Cerebellar nuclear complex (tissue), 1 donor: ENCODE results near the gene SLC30A7.
"Not testable (repeated sequence)": the region's sequence is repeated elsewhere in the genome, so short reads cannot be mapped to it uniquely, and the experiment has no call there.

Source experiments
- DNase-seq, 2 experiments: peaks; one replicate each; lab custom pipeline; 2025; lab: John Stamatoyannopoulos, UW

The SLC30A7 gene, protein sequence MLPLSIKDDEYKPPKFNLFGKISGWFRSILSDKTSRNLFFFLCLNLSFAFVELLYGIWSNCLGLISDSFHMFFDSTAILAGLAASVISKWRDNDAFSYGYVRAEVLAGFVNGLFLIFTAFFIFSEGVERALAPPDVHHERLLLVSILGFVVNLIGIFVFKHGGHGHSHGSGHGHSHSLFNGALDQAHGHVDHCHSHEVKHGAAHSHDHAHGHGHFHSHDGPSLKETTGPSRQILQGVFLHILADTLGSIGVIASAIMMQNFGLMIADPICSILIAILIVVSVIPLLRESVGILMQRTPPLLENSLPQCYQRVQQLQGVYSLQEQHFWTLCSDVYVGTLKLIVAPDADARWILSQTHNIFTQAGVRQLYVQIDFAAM

DNA sequence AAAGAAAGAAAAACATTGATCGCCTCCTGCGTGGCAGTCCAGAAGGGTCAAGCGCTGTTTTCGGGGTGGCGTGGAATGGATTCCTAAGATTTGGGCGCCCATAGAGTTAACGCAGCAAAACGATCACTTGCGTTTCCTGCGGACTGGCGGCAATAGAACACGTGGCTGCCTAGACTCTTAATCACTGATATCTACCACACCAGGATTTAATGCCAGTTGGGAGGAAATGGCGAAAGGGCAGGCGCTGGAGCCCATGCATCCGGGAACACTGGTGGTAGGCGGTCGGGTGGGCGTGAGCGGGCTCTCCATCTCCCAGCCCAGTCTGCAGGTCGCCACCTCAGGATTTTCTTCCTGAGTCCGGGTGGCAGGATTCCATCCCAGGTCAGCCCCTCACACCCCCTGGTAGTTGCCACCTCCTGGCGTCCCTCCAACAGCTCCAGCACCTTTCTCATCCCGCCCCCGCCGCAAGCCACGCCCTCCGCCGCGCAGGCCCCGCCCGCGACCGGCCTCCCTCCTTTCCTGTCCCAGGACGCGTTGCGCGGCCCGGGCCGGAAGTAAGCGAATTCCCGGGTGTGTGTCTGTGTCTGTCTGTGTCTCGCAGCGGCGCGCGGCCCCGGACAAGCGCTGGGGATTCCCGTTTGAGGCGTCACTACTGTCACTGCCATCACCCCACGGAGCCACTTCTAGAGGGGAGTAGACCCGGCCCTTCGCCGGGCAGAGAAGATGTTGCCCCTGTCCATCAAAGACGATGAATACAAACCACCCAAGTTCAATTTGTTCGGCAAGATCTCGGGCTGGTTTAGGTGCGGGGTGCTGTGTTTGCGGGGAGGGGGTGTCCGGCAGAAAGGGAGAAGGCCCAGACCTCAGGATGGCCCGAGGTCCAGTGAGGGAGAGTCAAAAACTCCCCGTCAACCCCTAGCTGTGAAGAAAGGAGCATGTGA lies at the start of gene SLC30A7:
Gene SLC30A7, plus strand, starts transcription at position 551 of the 941 bp plus-strand sequence. Its CDS starts 173 bp downstream, at position 724.
- DNase-seq, result peak; percentile 12 to 58

DNA sequence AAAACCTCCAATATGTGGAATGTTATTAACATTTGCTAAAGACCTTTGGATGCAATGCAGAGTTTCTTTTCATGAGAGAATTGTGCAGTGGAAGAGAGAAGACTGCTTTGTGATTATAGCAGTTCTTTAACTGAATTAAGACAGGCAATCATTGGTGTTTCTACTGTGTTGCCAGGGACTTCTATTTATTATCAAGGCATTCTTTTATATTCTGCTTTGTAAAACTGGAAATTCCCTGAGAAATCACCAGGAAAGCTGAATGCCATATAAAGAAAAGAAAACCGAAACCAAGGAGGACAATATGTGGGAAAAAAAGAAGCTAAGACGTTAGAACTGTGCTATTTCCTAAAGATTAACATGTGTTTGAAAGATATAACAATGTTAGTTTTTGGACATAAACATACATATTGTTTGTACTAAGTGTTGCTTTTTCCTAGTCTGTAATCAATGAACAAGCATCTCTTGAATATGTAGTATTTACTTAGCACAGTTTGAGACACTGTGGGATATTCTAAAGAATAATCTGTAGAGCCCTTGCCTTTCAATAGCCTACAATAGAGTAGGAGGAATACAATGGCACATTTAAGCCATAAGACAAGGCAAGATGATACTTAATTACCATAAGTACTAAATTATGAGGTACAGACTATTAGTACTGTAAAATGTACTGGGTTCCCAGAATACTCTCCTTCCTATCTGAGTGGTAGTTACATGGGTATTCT lies 48.4 kb upstream of the SLC30A7 start:
- no peak for DNase-seq

DNA sequence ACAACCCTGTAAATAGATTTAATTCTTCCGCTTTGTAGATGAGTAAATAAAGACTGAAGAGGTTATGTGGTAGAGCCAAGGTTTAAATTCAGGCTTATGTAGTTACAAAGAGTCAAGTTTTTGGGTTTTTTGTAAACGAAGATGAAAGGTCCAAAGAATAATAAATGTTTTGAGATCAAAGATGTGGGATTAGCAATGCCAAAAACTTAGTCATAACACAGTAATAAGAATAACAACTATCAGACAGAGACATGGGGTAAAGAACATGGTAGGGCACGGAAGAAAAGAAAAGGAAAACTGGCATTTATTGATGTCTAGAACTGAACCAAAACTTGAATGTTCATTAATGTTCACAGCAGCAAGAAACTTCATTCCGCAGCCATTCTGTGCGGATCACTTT lies 44.2 kb upstream of the SLC30A7 start:
- no peak for DNase-seq

DNA sequence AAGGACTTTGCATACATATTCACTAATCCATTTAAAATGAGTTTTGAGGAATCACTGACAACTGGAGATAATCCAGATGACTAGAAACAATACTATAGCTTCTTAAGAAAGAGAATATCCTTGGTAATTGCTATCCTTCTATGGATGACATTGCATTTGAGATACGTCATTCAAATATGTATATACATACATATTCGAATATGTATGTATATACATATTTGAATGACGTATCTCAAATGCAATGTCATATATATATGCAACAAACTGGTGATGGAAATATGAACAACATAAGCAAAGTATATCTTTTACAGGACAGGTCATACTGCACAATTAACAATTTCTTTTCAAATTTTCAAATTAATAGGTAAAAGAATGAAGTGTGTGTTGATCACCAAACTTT lies 42.9 kb upstream of the SLC30A7 start:
- DNase-seq, result no peak

DNA sequence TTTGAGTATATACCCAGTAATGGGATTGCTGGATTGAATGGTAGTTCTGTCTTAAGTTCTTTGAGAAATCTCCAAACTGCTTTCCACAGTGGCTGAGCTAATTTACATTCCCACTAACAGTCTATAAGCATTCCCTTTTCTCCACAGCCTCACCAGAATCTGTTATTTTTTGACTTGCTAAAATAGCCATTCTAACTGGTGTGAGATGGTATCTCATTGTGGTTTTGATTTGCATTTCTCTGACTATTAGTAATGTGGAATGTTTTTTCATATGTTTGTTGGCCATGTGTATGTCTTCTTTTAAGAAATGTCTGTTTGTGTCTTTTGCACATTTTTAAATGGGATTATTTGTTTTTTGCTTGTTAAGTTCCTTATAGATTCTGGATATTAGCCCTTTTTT lies 40.8 kb upstream of the SLC30A7 start:
- DNase-seq, result not testable (repeated sequence)

DNA sequence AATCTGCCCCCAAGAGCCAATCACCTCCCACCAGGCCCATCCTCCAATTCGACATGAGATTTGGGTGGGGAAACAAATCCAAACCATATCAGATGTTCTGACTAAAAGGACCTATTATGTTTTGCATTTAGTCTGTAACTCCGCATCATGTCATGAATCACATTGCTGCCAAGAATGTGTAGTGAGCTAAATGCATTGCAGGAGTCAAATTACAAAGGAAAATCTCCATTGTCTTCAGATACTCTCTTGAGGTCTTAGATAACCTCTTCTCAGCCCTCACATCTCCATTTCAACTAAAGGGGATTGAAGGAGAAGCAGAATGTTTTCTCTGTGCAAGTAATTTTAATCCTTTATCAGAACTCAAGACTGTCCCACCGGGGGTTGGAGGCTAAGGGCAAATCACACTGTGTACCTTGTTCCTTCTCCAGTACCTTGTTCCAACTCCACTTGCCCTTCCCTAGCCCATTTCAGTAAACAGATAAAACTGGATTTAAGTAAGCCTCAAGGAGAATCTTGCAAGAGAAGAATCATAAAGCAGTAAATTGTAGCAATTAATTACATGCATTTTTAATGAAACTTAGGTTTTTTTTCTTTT lies 35.4 kb upstream of the SLC30A7 start:
- DNase-seq, result no peak

DNA sequence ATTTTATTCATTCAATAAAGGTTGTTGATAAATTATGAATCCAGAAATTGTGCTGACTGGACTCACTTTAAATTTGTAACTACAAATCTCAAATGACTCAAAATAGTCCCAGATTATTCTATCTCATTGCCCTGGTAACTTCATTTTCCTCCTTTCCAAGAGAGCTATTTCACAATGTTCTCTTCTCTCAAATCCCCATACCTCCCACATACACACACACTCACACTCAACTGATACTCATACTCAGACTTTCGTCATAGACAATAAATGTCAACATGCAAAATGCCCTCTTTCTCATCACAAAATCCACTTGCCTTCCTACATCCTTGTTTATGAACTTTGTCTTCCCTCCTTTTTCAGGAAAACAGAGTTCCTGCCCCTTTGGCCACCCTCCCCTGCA lies 34.5 kb upstream of the SLC30A7 start:
- DNase-seq, result no peak

DNA sequence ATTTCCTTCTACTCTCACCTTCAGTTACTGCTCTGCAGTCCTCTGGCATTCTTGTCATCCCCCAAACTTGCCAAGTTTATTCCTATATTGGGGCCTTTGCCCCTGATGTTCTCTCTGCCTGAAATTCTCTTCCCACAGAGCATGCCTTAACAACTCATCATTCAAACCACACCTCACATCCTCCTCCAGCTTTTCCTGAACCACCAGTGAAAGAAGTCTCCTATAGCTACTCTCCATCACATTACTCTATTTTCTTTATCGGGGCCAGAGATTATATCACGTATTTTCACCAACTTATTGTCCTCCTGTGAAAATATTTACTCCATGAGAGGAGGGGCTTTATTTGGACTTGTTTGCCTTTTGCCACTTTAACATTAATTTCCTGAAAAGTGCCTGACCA lies 33.3 kb upstream of the SLC30A7 start:
- no peak for DNase-seq

DNA sequence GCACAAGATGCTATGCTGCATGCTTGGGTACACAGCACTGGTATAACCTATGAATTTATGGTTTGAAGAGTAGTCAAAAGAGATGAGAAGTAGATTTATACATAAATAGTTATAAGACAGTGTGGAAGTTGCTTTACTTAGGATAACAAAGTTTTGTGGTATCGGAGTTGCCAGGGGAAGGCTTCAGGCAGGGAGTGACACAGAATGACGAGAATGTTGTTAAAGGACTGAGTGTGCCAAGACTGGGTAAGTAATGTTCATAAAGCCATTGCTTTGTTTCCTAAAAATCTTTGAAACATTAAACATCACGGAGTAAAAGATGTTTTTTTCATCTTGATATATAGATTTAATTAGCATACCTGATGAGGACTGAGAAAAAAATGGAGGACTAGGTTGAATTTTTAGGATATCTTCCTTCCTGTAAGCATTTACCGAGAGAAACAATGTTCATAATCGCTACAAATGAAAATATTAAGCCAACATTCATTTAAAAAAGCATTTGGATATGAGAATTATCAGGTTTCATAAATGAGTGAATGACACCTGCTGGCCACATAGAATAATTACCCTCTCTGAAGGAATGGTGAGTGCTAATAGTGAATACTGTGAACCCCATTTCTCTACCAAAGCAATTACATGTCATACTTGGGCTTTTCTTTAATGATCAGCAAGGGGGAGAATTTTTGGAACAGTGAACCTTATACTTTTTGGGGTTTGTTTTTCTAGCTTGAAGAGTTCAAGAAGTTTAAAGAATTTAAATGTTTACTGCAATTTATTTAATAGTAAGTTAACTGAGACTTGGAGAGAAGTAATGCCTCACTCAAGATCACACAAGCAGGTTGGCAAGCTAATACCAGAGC lies 29.6 kb upstream of the SLC30A7 start:
- no peak for DNase-seq

DNA sequence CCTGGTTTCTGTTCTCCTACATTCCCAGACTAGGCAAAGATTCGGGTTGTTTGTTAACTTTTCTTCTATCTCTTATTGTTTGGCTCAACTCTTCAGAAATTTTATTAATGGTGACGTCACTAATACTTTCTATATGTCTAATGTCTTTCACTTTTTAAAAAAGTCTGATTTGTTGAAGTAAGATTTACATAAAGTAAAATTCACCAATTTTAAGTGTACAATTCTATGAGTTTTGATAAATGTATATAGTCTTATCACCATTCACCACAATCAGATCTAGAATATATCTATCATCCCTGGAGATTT lies 29.0 kb upstream of the SLC30A7 start:
- DNase-seq, result no peak

DNA sequence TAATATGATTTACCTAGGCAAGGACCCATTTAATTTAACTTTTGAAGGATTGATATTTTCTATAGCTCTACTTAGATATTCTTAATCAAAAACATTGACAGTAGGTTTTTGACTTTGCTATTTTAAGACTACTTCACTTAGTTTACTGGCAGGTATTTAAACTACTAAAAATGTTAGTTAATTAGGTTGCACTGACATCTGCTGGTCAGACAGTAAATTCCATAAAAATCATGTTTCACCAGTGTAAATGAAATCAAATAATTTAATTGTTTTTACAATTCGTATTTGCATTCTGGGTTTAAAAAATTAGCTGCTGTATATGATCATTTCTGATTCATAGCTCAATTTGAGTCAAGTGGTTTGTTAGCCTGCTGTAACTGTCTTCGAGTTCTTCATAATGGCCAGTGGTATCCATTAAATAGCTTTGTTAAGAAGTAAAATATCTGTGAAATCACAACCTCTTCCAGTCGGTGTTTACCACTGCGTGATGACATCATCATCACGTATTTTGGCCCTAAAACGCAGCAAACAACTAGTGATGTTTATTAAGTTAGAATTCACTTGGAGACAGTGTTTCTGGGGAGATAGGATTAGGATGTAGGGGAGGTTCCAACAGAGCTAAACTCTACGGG lies 27.4 kb upstream of the SLC30A7 start:
- DNase-seq, result no peak

DNA sequence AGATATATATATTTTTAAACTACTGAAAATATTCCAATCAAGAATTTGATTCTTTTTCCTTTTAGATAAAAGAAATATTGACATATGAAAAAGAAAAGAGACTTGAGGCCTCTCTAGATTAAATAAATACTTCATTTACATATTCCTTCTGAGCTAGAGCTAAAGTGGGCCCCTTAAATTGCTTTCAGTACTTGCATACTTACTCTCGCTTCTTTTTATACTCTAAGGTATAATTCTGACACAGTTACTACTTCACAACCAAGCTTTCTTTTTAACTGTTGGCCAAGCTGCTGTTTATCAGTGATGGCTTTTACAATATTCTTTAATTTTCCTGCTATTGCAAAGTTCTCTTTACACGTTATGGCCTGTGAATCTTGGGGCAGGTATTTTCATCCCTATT lies 25.9 kb upstream of the SLC30A7 start:
- no peak for DNase-seq

DNA sequence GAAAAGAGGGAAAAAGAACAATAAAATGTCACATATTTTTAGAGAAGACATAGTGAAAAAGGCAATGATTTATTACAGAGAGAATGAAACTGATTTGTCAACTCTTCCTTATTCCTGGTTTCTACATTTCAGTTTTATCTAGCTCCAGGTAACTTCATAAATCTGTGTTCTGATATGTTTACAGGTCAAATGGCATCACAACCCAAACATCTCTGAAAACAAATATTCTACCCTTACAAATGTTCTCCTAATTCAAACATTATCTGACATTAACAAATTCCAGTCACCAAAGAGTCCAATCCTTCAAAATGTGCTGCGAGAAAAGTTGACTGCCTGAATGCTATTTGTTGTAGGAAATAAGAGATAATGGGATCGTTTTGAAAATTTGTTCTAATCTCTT lies 21.5 kb upstream of the SLC30A7 start:
- DNase-seq, result no peak

DNA sequence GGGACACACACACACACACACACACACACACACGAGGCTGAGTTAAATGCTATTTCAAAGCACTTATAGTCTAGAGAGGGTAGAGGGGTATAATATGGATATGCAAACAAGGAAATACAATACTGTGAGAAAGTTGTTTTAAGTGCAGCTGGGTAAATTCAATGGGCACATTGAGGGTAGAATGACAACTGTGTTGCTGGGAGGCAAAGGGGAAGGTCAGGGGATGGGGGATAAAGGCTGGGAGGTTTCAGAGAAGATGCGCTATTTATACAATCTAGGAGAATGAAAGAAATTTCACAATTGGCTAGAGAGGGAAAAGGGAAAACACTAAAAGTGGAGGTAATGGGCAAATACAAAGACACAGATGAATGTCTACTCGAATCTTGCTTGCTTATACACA lies 20.7 kb upstream of the SLC30A7 start:
- no peak for DNase-seq

DNA sequence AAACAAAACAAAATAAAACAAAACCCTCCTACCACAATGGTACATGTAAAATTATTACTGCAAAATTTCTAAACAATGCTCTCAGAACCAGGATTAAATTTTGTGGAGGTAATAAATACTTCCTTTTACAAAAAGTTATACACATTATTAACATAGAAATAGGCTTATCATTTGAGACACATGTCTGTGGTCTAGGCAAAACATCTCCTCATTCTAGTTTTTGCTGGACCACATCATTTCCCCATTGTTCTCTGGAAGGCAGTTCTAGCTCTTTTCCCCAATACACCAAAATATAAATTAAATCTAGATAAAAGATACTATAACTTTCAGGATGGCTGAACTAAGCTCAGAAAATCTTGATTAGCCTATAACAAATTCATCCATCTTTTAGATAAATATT lies 19.6 kb upstream of the SLC30A7 start:
- DNase-seq, result no peak

DNA sequence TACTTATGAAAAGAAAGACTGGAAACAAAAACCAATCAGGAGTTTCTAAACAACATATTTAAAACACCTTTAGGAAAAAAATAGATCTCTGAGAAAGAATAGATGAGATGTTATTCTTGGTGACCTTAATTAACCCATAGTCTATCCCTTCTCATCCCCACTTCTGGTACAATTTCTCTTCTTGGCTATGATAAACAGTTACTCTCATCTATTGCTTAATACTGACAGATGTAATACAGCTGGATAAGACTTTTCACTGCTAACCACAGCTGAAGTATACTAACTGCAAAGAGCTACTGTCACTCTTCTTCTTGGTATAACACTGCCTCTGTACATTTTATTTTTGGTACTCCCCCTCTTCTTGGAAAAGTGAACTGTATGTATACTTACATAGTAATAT lies 16.5 kb upstream of the SLC30A7 start:
- DNase-seq, result no peak

DNA sequence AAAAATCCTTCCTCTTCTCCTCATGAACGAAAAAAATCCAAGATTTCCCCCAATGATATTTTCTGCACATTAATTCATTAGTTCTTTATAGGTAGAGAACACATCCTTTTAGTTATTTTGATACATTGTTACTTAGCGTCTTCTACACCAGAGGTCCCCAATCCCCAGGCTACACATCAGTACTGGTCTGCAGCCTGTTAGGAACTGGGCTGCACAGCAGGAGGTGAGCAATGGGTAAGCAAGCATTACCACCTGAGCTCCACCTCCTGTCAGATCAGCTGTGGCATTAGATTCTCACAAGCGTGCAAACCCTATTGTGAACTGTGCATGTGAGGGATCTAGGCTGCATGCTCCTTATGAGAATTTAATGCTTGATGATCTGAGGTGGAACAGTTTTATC lies 14.2 kb upstream of the SLC30A7 start:
- no peak for DNase-seq

DNA sequence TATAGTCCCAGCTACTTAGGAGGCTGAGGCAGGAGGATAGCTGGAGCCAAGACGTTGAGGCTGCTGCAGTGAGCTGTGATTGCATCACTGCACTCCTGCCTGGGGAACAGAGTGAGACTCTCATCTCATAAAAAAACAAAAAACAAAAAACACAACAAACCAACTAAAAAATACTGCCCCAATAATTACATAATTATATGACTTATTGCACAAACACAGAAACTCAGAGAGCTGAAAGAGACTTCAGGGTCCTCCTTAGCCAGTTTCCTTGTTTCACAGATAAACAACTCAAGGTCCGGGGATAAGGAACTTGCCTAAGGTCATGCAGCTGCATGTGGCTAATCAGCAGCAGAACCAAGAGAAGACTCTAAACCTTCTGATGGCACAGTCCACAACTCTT lies 13.2 kb upstream of the SLC30A7 start:
- no peak for DNase-seq

DNA sequence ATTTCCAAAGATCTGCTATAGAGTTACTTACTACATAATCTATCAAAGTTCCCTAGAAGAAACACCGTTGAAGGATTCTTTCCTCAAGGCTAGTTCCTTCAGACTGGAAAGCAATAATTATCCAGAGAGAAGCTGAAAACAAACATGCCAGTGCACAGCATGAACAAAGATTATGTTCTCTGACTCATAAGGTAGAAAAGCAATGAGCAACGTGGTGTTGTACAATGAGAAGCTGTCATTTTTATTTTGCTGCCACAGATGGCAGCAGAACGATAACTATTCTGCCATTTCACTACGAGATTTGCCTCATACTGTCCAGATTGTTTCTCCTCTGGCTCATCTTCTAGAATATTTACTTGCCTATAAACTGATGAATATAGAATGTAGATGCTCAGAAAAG lies 11.9 kb upstream of the SLC30A7 start:
- no peak for DNase-seq

DNA sequence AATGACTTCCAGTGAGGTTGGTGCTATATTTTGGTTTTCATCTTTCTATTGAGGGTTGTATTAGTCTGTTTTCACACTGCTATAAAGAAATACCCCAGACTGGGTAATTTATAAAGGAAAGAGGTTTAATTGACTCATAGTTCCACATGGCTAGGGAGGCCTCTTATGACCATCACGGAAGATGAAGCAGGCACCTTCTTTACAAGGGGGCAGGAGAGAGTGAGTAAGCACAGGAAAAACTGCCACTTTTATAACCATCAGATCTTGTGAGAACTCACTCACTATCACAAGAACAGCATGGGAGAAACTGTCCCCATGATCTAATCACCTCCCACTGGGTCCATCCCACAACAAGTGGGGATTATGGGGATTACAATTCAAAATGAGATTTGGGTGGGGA lies 6.9 kb upstream of the SLC30A7 start:
- not testable (repeated sequence) for DNase-seq
